PC-9 (cell line): ENCODE measurements around the gene CTSH. TPM values are rescaled to one million over a fixed set of nuclear protein-coding genes. Genes with fewer than 3 reads are reported as not detected.

Experiments used
- BruUV-seq: library from RNA; stranded (reverse); fragments of 400-500 nt; replicated peaks from 2 replicates; lab custom pipeline; 2021; lab: Mats Ljungman, UMichigan
- CTCF ChIA-PET: fragments of 300-600 bp; sonication (Branson Sonifier 250); formaldehyde crosslinking; loops from one replicate; lab custom pipeline; 2022; ENCODE audit warnings: antibody characterized with exemption; lab: Charles Lee
- POLR2A ChIA-PET: fragments of 300-600 bp; sonication (Branson Sonifier 250); formaldehyde crosslinking; loops from one replicate; lab custom pipeline; 2022; ENCODE audit warnings: antibody characterized with exemption; ENCODE audit not compliant: unreplicated experiment; lab: Charles Lee
- DNase-seq, 2 experiments: peaks; one replicate each; pipeline versions ENCODE4 v3.0.0 to v3.0.0-alpha.2; 2015 to 2022; ENCODE audit warnings: mixed read lengths in 1 of 2
- H2AFZ ChIP-seq: fragments of 200-600 bp; sonication (generic); 2 replicates; pipeline ENCODE4 v1.8.1; 2017; ENCODE audit warnings: antibody characterized with exemption
- H3F3A ChIP-seq: fragments of 200-600 bp; sonication (generic); 2 replicates; pipeline ENCODE4 v1.8.1; 2017; ENCODE audit warnings: antibody characterized with exemption, mild to moderate bottlenecking, low read depth; ENCODE audit not compliant: insufficient read depth
- H3K27ac ChIP-seq: fragments of 200-600 bp; sonication (generic); 2 replicates; pipeline ENCODE4 v1.6.1; 2016; ENCODE audit warnings: mixed run types
- H3K27me3 ChIP-seq: fragments of 200-600 bp; sonication (generic); 2 replicates; pipeline ENCODE4 v1.6.1; 2016; ENCODE audit warnings: low read depth, mixed run types; ENCODE audit not compliant: insufficient read depth
- H3K36me3 ChIP-seq: fragments of 200-600 bp; sonication (generic); 2 replicates; pipeline ENCODE4 v1.6.1; 2016; ENCODE audit warnings: low read depth, mixed run types
- H3K4me1 ChIP-seq: fragments of 200-600 bp; sonication (generic); replicated peaks from 2 replicates; pipeline ENCODE4 v1.6.1; 2016; ENCODE audit warnings: mixed run types; ENCODE audit not compliant: insufficient read depth
- H3K4me2 ChIP-seq: fragments of 200-600 bp; sonication (generic); 2 replicates; pipeline ENCODE4 v1.6.1; 2017; ENCODE audit warnings: mixed run types
- H3K4me3 ChIP-seq: fragments of 200-600 bp; sonication (generic); 2 replicates; pipeline ENCODE4 v1.6.1; 2016; ENCODE audit warnings: mixed run types
- H3K79me2 ChIP-seq: fragments of 200-600 bp; sonication (generic); 2 replicates; pipeline ENCODE4 v1.6.1; 2017; ENCODE audit warnings: low read depth, mixed run types
- H3K9me2 ChIP-seq: fragments of 200-600 bp; sonication (generic); 2 replicates; pipeline ENCODE4 v1.8.1; 2017; ENCODE audit warnings: mild to moderate bottlenecking; ENCODE audit not compliant: insufficient read depth
- H3K9me3 ChIP-seq: fragments of 200-600 bp; sonication (generic); 2 replicates; pipeline ENCODE4 v1.8.1; 2016; ENCODE audit warnings: low read depth; ENCODE audit not compliant: insufficient read depth
- H4K20me1 ChIP-seq: fragments of 200-600 bp; sonication (generic); 2 replicates; pipeline ENCODE4 v1.8.1; 2017; ENCODE audit not compliant: insufficient read depth
- EZH2 ChIP-seq: fragments of 200-600 bp; sonication (generic); IDR thresholded peaks from 2 replicates; pipeline ENCODE4 v1.8.0; 2017; ENCODE audit warnings: antibody characterized with exemption, low read depth
- intact Hi-C: fragments of 100-400 bp; cut with micrococcal nuclease; formaldehyde crosslinking; loops from one replicate; pipeline ENCODE4 v1.10.0; 2022; ENCODE audit not compliant: unreplicated experiment
- total RNA-seq: library from RNA; stranded (reverse); gene quantifications from 2 replicates; pipeline ENCODE4 v1.2.3, GENCODE V29; 2021
- TF ChIP-seq, protein P1 (sequence below): fragments of 200-600 bp; sonication (generic); conservative IDR thresholded peaks from 2 replicates; pipeline ENCODE4 v1.6.1; 2017; ENCODE audit warnings: mixed run types, antibody characterized with exemption, mild to moderate bottlenecking, moderate library complexity

Gene CTSH
- total RNA-seq, 1 experiment from 2014 or later: 101 TPM

DNA sequence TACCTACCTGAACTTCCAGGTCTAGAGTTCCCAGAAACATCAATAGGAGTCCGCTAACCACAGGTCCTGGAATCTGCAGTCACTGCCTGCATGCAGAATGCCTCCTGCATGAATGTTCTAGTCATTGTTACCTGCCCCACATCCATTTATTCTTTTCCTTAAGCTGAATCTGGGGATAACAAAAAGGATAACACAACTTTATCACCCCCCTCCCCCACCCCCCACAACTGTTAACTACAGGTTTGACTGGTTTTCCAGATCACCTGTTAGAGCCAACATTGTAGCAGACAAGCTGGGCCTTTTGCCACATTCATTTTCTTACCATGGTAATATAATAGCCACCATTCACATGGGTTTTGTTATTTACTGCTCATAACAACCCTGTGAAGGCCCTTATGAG lies 4.6 kb upstream of the CTSH start:
- POLR2A ChIA-PET: no interaction called here
- Histone ChIP-seq H3K9me2 (no peaks in the 10 kb centered on the region), H3K27ac (peak overlapping the region; percentile 58), H3K36me3 (no peaks in the 10 kb centered on the region), H2AFZ (no peak overlapping the region), H3K4me2 (peak overlapping the region; percentile 65), H3K9me3 (no peaks in the 10 kb centered on the region), H3K4me3 (no peak overlapping the region), H3K4me1 (peaks cover 53% of the 10 kb centered on the region), H3K79me2 (no peaks in the 10 kb centered on the region; the same call in 1 of the 2 replicates), H3K27me3 (no peaks in the 10 kb centered on the region), H3F3A (peaks cover 40% of the 10 kb centered on the region), H4K20me1 (no peaks in the 10 kb centered on the region)
- DNase-seq: peak; percentile 52 to 91
- intact Hi-C loops: loop anchor here (5.0 kb wide), 1 partner anchor 38 kb away; no protein-coding TSS in a partner anchor
- BruUV-seq: no TSS peak
- CTCF ChIA-PET: no interaction called here
- no peak for TF ChIP-seq EZH2
- TF ChIP-seq, protein P1, sequence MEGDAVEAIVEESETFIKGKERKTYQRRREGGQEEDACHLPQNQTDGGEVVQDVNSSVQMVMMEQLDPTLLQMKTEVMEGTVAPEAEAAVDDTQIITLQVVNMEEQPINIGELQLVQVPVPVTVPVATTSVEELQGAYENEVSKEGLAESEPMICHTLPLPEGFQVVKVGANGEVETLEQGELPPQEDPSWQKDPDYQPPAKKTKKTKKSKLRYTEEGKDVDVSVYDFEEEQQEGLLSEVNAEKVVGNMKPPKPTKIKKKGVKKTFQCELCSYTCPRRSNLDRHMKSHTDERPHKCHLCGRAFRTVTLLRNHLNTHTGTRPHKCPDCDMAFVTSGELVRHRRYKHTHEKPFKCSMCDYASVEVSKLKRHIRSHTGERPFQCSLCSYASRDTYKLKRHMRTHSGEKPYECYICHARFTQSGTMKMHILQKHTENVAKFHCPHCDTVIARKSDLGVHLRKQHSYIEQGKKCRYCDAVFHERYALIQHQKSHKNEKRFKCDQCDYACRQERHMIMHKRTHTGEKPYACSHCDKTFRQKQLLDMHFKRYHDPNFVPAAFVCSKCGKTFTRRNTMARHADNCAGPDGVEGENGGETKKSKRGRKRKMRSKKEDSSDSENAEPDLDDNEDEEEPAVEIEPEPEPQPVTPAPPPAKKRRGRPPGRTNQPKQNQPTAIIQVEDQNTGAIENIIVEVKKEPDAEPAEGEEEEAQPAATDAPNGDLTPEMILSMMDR: no peak

DNA sequence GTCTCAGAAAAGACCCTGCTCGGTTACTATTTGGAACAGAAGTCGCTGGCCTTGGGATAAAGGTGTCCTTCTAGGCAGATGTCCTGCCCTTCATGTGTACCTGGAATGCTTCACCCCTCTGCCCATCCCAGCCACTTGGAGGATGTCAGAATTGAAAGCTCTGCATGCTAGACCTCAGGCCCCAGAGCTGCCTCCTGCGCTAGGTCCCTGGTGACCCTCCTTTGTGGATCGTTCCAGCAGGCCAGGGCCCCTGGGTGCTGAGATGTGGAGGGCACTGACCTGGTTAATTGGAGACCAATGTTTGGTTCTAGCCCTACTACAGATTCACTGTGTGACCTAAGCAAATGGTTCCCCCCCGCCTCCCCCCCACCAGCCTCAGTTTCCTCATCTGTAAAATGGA lies 2.7 kb upstream of the CTSH start:
- H3K9me2 ChIP-seq: no peaks in the 10 kb centered on the region
- no peak for TF ChIP-seq EZH2
- TF ChIP-seq, protein P1: no peak
- no peaks in the 10 kb centered on the region for H3K36me3 ChIP-seq
- no peaks in the 10 kb centered on the region for H4K20me1 ChIP-seq
- H3K9me3 ChIP-seq: no peaks in the 10 kb centered on the region
- BruUV-seq: no TSS peak
- ChIA-PET POLR2A (no interaction called here), CTCF (interaction anchor here (0.7 kb wide), 1 partner anchor 15 kb away, joined by 3 read pairs; no protein-coding TSS in a partner anchor)
- peaks cover 18% of the 10 kb centered on the region for H3K79me2 ChIP-seq
- H3K4me3 ChIP-seq: no peak overlapping the region
- H3K4me1 ChIP-seq: peaks cover 56% of the 10 kb centered on the region
- H3F3A ChIP-seq: peaks cover 40% of the 10 kb centered on the region
- no peak overlapping the region for H2AFZ ChIP-seq
- H3K4me2 ChIP-seq: no peak overlapping the region
- H3K27me3 ChIP-seq: no peaks in the 10 kb centered on the region
- no peak for DNase-seq
- H3K27ac ChIP-seq: no peak overlapping the region
- intact Hi-C loops: loop anchor here (5.0 kb wide), 1 partner anchor 40 kb away; no protein-coding TSS in a partner anchor

DNA sequence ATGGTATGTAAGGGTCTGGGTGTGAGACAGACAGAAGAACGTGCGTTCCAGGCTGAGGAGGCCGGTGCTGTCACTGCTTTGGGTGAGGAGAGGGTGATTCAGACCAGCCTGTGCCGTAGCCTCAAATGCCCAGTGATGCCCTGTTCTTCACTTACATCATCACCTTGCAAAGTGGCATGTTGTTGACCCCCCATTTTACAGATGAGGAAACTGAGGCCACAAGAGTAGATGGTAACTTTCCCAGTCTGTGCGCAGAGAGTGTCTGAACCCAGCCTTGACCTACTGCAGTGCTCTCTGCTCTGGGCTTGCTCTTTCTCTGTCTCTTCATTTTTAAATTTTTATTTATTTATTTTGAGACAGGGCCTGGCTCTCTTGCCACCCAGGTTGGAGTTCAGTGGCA lies 1.6 kb upstream of the CTSH start:
- ChIA-PET CTCF (no interaction called here), POLR2A (no interaction called here)
- Histone ChIP-seq H3K4me1 (peaks cover 46% of the 10 kb centered on the region), H3K4me2 (no peak overlapping the region), H4K20me1 (no peaks in the 10 kb centered on the region), H3K79me2 (peaks cover 19% of the 10 kb centered on the region), H3K27ac (no peak overlapping the region), H3K27me3 (no peaks in the 10 kb centered on the region), H3K9me3 (no peaks in the 10 kb centered on the region), H3K36me3 (no peaks in the 10 kb centered on the region), H2AFZ (no peak overlapping the region), H3K9me2 (no peaks in the 10 kb centered on the region), H3F3A (peaks cover 36% of the 10 kb centered on the region), H3K4me3 (no peak overlapping the region)
- DNase-seq: no peak
- no TSS peak for BruUV-seq
- TF ChIP-seq, protein P1: no peak
- no peak for TF ChIP-seq EZH2
- intact Hi-C loops: loop anchor here (5.0 kb wide), 1 partner anchor 41 kb away; no protein-coding TSS in a partner anchor
